HEK293 (cell line): ENCODE data around the gene ANKRD33B.

Experiments
- CTCF ChIA-PET: fragments of 350-600 bp; formaldehyde crosslinking; extraction: SDS; loops from one replicate; lab custom pipeline; 2021; ENCODE audit warnings: antibody characterized with exemption; lab: Yijun Ruan, JAX
- POLR2A ChIA-PET: fragments of 300-600 bp; formaldehyde crosslinking; extraction: SDS; loops from one replicate; lab custom pipeline; 2020; ENCODE audit warnings: antibody characterized with exemption, inconsistent platforms; lab: Yijun Ruan, JAX
- H3K27ac ChIP-seq: fragments of 200-500 bp; sonication (Bioruptor generic); 2 replicates; pipeline ENCODE4 v1.5.1; 2014; ENCODE audit warnings: low read depth, low read length, control low read depth, inconsistent platforms; ENCODE audit errors: extremely low read depth
- H3K36me3 ChIP-seq, 2 experiments: fragments of 200-500 bp in 1 of 2; sonication (Bioruptor generic) in 1 of 2; 1 replicate in 1 of 2; 2 replicates in 1 of 2; pipeline ENCODE4 v1.5.1; 2014 to 2017; ENCODE audit warnings: inconsistent platforms in 2 of 2, low read length in 2 of 2; ENCODE audit not compliant: control insufficient read depth in 2 of 2, insufficient read depth in 1 of 2
- H3K4me1 ChIP-seq: fragments of 200-500 bp; sonication (Bioruptor generic); 2 replicates; pipeline ENCODE4 v1.5.1; 2014; ENCODE audit warnings: mild to moderate bottlenecking, low read length, inconsistent platforms; ENCODE audit not compliant: control insufficient read depth, insufficient read depth
- H3K4me3 ChIP-seq: 2 replicates; pipeline ENCODE4 v1.5.1; 2011; ENCODE audit warnings: low read depth, mild to moderate bottlenecking, control low read depth, low read length, moderate library complexity
- H3K9me3 ChIP-seq: fragments of 200-500 bp; sonication (Bioruptor generic); 2 replicates; pipeline ENCODE4 v1.5.1; 2014; ENCODE audit warnings: low read depth, low read length, inconsistent platforms; ENCODE audit not compliant: control insufficient read depth, insufficient read depth
- HOXA7 ChIP-seq: sonication (generic); formaldehyde crosslinking; IDR thresholded peaks from 2 replicates; pipeline ENCODE4 v1.8.1; 2022; ENCODE audit warnings: missing genetic modification reagents, borderline replicate concordance
- KLF7 ChIP-seq: fragments of 450-650 bp; formaldehyde crosslinking; IDR thresholded peaks from 2 replicates; pipeline ENCODE4 v1.5.1; 2016; ENCODE audit warnings: missing biosample characterization, missing genetic modification characterization, borderline replicate concordance
- ZBTB11 ChIP-seq: fragments of 450-650 bp; formaldehyde crosslinking; conservative IDR thresholded peaks from 2 replicates; pipeline ENCODE4 v1.5.1; 2016; ENCODE audit warnings: low read depth, missing biosample characterization, missing genetic modification characterization
- ZNF23 ChIP-seq: fragments of 450-650 bp; formaldehyde crosslinking; IDR thresholded peaks from 2 replicates; pipeline ENCODE4 v1.5.1; 2016; ENCODE audit warnings: missing biosample characterization, missing genetic modification characterization, borderline replicate concordance
- ZNF239 ChIP-seq: fragments of 450-650 bp; formaldehyde crosslinking; IDR thresholded peaks from 2 replicates; pipeline ENCODE4 v1.5.1; 2016; ENCODE audit warnings: missing biosample characterization, missing genetic modification characterization
- ZNF292 ChIP-seq: fragments of 450-650 bp; formaldehyde crosslinking; IDR thresholded peaks from 2 replicates; pipeline ENCODE4 v1.5.1; 2016; ENCODE audit warnings: low read depth, missing biosample characterization, missing genetic modification characterization, borderline replicate concordance
- ZNF335 ChIP-seq: fragments of 450-650 bp; formaldehyde crosslinking; conservative IDR thresholded peaks from 2 replicates; pipeline ENCODE4 v1.5.1; 2016; ENCODE audit warnings: missing biosample characterization, missing genetic modification characterization
- ZNF341 ChIP-seq: fragments of 450-650 bp; formaldehyde crosslinking; IDR thresholded peaks from 2 replicates; pipeline ENCODE4; 2016; ENCODE audit warnings: low read depth, missing biosample characterization, missing genetic modification characterization
- ZNF510 ChIP-seq: fragments of 450-650 bp; formaldehyde crosslinking; IDR thresholded peaks from 2 replicates; pipeline ENCODE4 v1.5.1; 2018; ENCODE audit warnings: mild to moderate bottlenecking, missing genetic modification characterization, missing biosample characterization; ENCODE audit not compliant: insufficient replicate concordance
- ZNF514 ChIP-seq: fragments of 450-650 bp; formaldehyde crosslinking; IDR thresholded peaks from 2 replicates; pipeline ENCODE4 v1.5.1; 2016; ENCODE audit warnings: missing biosample characterization, missing genetic modification characterization
- ZNF664 ChIP-seq: fragments of 450-650 bp; formaldehyde crosslinking; IDR thresholded peaks from 2 replicates; pipeline ENCODE4 v1.5.1; 2016; ENCODE audit warnings: missing biosample characterization, missing genetic modification characterization
- ZNF701 ChIP-seq: fragments of 450-650 bp; formaldehyde crosslinking; IDR thresholded peaks from 2 replicates; pipeline ENCODE4 v1.5.1; 2016; ENCODE audit warnings: missing biosample characterization, missing genetic modification characterization
- ZNF747 ChIP-seq: fragments of 450-650 bp; formaldehyde crosslinking; IDR thresholded peaks from 2 replicates; pipeline ENCODE4 v1.5.1; 2016; ENCODE audit warnings: missing biosample characterization, missing genetic modification characterization
- ZNF843 ChIP-seq: fragments of 450-650 bp; formaldehyde crosslinking; IDR thresholded peaks from 2 replicates; pipeline ENCODE4 v1.5.1; 2016; ENCODE audit warnings: missing biosample characterization, missing genetic modification characterization
- ZSCAN18 ChIP-seq: fragments of 450-650 bp; formaldehyde crosslinking; IDR thresholded peaks from 2 replicates; pipeline ENCODE4 v1.5.1; 2016; ENCODE audit warnings: missing biosample characterization, missing genetic modification characterization
- TF ChIP-seq, protein P1 (sequence below): fragments of 450-650 bp; formaldehyde crosslinking; IDR thresholded peaks from 2 replicates; pipeline ENCODE4 v1.5.1; 2016; ENCODE audit warnings: missing biosample characterization, missing genetic modification characterization
- TF ChIP-seq, protein P2 (sequence below): fragments of 450-650 bp; formaldehyde crosslinking; IDR thresholded peaks from 2 replicates; pipeline ENCODE4 v1.5.1; 2017; ENCODE audit warnings: missing biosample characterization, mild to moderate bottlenecking, missing genetic modification characterization, moderate library complexity
- TF ChIP-seq, protein P3 (sequence below): fragments of 450-650 bp; formaldehyde crosslinking; IDR thresholded peaks from 2 replicates; pipeline ENCODE4 v1.5.1; 2016; ENCODE audit warnings: missing biosample characterization, missing genetic modification characterization
- TF ChIP-seq, protein P4 (sequence below): fragments of 450-650 bp; formaldehyde crosslinking; IDR thresholded peaks from 2 replicates; pipeline ENCODE4 v1.5.1; 2016; ENCODE audit warnings: missing biosample characterization, missing genetic modification characterization

ANKRD33B gene

GRCh38 chr5:10695759-10696543 lies 132.1 kb downstream of the ANKRD33B start (continued):
- no peak for TF ChIP-seq ZSCAN18 (tag by site-specific recombination)
- TF ChIP-seq KLF7 (tag by site-specific recombination): no peak
- TF ChIP-seq, protein P1, sequence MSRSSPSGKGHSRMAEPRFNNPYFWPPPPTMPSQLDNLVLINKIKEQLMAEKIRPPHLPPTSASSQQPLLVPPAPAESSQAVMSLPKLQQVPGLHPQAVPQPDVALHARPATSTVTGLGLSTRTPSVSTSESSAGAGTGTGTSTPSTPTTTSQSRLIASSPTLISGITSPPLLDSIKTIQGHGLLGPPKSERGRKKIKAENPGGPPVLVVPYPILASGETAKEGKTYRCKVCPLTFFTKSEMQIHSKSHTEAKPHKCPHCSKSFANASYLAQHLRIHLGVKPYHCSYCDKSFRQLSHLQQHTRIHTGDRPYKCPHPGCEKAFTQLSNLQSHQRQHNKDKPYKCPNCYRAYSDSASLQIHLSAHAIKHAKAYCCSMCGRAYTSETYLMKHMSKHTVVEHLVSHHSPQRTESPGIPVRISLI (tag by site-specific recombination): no peak
- TF ChIP-seq ZNF514 (tag by site-specific recombination): no peak
- no peak for TF ChIP-seq ZNF701 (tag by site-specific recombination)
- no peak for TF ChIP-seq ZNF843 (tag by site-specific recombination)
- TF ChIP-seq, protein P2, sequence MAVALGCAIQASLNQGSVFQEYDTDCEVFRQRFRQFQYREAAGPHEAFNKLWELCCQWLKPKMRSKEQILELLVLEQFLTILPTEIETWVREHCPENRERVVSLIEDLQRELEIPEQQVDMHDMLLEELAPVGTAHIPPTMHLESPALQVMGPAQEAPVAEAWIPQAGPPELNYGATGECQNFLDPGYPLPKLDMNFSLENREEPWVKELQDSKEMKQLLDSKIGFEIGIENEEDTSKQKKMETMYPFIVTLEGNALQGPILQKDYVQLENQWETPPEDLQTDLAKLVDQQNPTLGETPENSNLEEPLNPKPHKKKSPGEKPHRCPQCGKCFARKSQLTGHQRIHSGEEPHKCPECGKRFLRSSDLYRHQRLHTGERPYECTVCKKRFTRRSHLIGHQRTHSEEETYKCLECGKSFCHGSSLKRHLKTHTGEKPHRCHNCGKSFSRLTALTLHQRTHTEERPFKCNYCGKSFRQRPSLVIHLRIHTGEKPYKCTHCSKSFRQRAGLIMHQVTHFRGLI (tag by site-specific recombination): no peak

DNA sequence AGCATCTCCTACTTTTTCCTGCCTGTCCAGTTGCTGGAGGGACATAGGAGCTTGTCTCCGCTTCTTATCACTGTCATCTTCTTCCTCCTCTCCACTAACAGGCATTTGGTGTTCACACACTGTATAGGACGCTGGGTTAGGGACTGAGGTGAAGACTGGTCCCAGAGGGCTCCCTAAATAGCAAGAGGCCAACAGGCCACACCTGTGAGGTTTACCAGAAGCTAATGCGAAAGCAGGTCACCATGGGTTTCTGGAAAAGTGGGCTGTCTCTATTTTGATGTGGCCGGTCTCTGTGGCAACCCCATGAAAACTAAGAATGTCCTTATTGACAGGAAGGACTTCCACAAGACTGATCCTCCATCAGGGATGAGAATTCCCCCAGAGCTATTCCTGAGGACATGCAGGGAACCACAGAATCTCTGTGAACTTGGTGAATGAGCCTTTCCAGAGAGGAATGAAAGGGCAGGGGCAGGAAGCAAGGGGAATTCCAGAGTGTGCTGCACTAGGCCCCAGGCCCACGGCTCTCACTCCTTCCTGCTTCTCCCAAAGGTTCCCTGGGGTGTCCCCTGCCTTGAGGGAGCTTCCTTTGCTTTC lies 135.5 kb downstream of the ANKRD33B start:
- no peak overlapping the region for H3K4me3 ChIP-seq
- POLR2A ChIA-PET: no interaction called here
- H3K9me3 ChIP-seq: no peaks in the 10 kb centered on the region
- no peaks in the 10 kb centered on the region for H3K4me1 ChIP-seq
- TF ChIP-seq ZNF747 (tag by site-specific recombination): no peak
- TF ChIP-seq ZNF335: no peak
- no peak for TF ChIP-seq HOXA7
- TF ChIP-seq ZBTB11: no peak
- TF ChIP-seq, protein P3, sequence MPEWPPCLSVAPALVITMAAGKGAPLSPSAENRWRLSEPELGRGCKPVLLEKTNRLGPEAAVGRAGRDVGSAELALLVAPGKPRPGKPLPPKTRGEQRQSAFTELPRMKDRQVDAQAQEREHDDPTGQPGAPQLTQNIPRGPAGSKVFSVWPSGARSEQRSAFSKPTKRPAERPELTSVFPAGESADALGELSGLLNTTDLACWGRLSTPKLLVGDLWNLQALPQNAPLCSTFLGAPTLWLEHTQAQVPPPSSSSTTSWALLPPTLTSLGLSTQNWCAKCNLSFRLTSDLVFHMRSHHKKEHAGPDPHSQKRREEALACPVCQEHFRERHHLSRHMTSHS (tag by site-specific recombination): no peak
- TF ChIP-seq ZNF23 (tag by site-specific recombination): no peak
- no peak for TF ChIP-seq ZNF292 (tag by site-specific recombination)
- TF ChIP-seq ZNF239 (tag by site-specific recombination): no peak
- no peak for TF ChIP-seq ZNF664 (tag by site-specific recombination)
- no peak for TF ChIP-seq ZNF510
- TF ChIP-seq, protein P4, sequence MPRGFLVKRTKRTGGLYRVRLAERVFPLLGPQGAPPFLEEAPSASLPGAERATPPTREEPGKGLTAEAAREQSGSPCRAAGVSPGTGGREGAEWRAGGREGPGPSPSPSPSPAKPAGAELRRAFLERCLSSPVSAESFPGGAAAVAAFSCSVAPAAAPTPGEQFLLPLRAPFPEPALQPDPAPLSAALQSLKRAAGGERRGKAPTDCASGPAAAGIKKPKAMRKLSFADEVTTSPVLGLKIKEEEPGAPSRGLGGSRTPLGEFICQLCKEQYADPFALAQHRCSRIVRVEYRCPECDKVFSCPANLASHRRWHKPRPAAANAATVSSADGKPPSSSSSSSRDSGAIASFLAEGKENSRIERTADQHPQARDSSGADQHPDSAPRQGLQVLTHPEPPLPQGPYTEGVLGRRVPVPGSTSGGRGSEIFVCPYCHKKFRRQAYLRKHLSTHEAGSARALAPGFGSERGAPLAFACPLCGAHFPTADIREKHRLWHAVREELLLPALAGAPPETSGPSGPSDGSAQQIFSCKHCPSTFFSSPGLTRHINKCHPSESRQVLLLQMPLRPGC (tag by site-specific recombination): no peak
- no peak for TF ChIP-seq ZNF341
- TF ChIP-seq, all 188 proteins: peak for 0
- no peak overlapping the region for H3K27ac ChIP-seq
- CTCF ChIA-PET: interaction anchor here (0.6 to 2.8 kb wide), 5 partner anchors 9 to 247 kb away, joined by 3 to 14 read pairs (median 5); no protein-coding TSS in a partner anchor
- H3K36me3 ChIP-seq: no peaks in the 10 kb centered on the region
